Kidney (tissue), 14 donors: ENCODE measurements around the gene TIE1. TPM values are rescaled to one million over a fixed set of nuclear protein-coding genes. Genes with fewer than 3 reads are reported as not detected.

Source experiments
- DNase-seq, 5 donors: peaks; one replicate each; pipeline ENCODE4 v3.0.0-alpha.2; 2013 to 2020
- FAIRE-seq: peaks from 2 replicates; lab custom pipeline; 2012; peaks lifted over from hg19 to GRCh38; lab: Jason Lieb, UNC
- H3K27ac ChIP-seq, 2 donors: one replicate each; pipeline ENCODE4 v1.7.0; 2013; ENCODE audit warnings: low read depth in 2 of 2, low read length in 2 of 2, inconsistent platforms in 1 of 2
- H3K27me3 ChIP-seq: one replicate; pipeline ENCODE4 v1.7.1; 2013; ENCODE audit warnings: low read length, inconsistent platforms; ENCODE audit not compliant: control insufficient read depth, insufficient read depth
- H3K36me3 ChIP-seq, 3 donors: one replicate each; pipeline versions ENCODE4 v1.7.0 to v1.7.1; 2013; ENCODE audit warnings: low read length in 3 of 3, control low read depth in 1 of 3, inconsistent platforms in 1 of 3; ENCODE audit not compliant: insufficient read depth in 3 of 3, control insufficient read depth in 2 of 3
- H3K4me1 ChIP-seq, 3 donors: one replicate each; pipeline versions ENCODE4 v1.7.0 to v1.7.1; 2013; ENCODE audit warnings: low read length in 3 of 3, inconsistent platforms in 1 of 3, low read depth in 1 of 3; ENCODE audit not compliant: control insufficient read depth in 2 of 3, insufficient read depth in 2 of 3
- H3K4me3 ChIP-seq, 3 donors: one replicate each; pipeline versions ENCODE4 v1.7.0 to v1.8.1; 2013; ENCODE audit warnings: low read length in 3 of 3, control low read depth in 1 of 3, inconsistent platforms in 1 of 3
- H3K9ac ChIP-seq, 3 donors: one replicate each; pipeline versions ENCODE4 v1.7.0 to v1.7.1; 2013; ENCODE audit warnings: low read length in 3 of 3, control low read depth in 1 of 3, inconsistent platforms in 1 of 3
- H3K9me3 ChIP-seq, 3 donors: one replicate each; pipeline versions ENCODE4 v1.7.0 to v1.7.1; 2013; ENCODE audit warnings: low read length in 3 of 3, control low read depth in 1 of 3, inconsistent platforms in 1 of 3; ENCODE audit not compliant: control insufficient read depth in 2 of 3, insufficient read depth in 1 of 3
- intact Hi-C: fragments of 100-400 bp; cut with DNase I; formaldehyde crosslinking; loops from one replicate; pipeline ENCODE4 v1.11.1; 2022
- polyA plus RNA-seq: library from polyadenylated mRNA; stranded (reverse); fragments of 350-450 nt; fragmentation: Illumina TruSeq; extraction: RNeasy Lipid Tissue Mini Kit (QIAGEN cat#74804); gene quantifications from one replicate; pipeline ENCODE4 v1.2.3, GENCODE V29; 2014; ENCODE audit warnings: low read depth, low replicate concordance; ENCODE audit not compliant: insufficient read depth
- total RNA-seq: library from RNA; stranded (reverse); fragmentation: NEBNext Ultra II Directional; extraction: Animal tissue kit (Norgen Biotek cat#: 25700); gene quantifications from one replicate; pipeline ENCODE4 v1.2.1, GENCODE V29; 2021
- TF ChIP-seq, protein P1 (sequence below): IDR thresholded peaks from 3 replicates; pipeline ENCODE4 v1.5.1; 2012; ENCODE audit warnings: mild to moderate bottlenecking, moderate library complexity, borderline replicate concordance; ENCODE audit not compliant: insufficient read depth; ENCODE audit errors: extremely low read depth
- donor health status: control.
- donor health status: control.
- donor health status: control.
- donor health status: control.
- donor health status: control.
- donor health status: DM: yes; HTN: yes; CAD: no.
- donor health status: Normal renal cell carcinoma (clear cell type).

Gene TIE1
- total and polyA plus RNA-seq, 2 donors from 2014 or later = 15.0 to 46.3 TPM

DNA sequence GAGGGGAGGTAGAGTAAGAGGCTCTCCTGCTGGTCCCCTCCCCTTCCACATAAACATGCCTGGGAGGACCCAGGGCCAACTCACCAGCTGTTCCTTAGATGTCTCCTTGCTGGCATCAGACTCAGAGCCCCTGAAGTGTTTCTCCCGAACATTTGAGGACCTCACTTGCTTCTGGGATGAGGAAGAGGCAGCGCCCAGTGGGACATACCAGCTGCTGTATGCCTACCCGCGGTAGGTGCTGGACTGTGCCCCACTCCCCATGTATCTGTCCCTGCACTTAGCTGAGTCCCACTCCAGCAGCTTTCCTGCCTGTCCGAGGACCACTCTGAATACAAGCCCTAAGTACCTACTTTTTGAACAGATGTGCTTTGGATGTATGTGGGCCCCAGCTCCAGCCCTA, 37.2 kb downstream of the TIE1 start:
- TF ChIP-seq, protein P1, sequence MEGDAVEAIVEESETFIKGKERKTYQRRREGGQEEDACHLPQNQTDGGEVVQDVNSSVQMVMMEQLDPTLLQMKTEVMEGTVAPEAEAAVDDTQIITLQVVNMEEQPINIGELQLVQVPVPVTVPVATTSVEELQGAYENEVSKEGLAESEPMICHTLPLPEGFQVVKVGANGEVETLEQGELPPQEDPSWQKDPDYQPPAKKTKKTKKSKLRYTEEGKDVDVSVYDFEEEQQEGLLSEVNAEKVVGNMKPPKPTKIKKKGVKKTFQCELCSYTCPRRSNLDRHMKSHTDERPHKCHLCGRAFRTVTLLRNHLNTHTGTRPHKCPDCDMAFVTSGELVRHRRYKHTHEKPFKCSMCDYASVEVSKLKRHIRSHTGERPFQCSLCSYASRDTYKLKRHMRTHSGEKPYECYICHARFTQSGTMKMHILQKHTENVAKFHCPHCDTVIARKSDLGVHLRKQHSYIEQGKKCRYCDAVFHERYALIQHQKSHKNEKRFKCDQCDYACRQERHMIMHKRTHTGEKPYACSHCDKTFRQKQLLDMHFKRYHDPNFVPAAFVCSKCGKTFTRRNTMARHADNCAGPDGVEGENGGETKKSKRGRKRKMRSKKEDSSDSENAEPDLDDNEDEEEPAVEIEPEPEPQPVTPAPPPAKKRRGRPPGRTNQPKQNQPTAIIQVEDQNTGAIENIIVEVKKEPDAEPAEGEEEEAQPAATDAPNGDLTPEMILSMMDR = no peak
- no peak for FAIRE-seq
- Histone ChIP-seq H3K4me1 (no peaks in the 10 kb centered on the region), H3K9me3 (no peaks in the 10 kb centered on the region), H3K27ac (no peak overlapping the region), H3K36me3 (no peaks in the 10 kb centered on the region), H3K4me3 (no peak overlapping the region), H3K27me3 (no peaks in the 10 kb centered on the region), H3K9ac (no peak overlapping the region)
- intact Hi-C loops = no loop called here
- DNase-seq = no peak

DNA sequence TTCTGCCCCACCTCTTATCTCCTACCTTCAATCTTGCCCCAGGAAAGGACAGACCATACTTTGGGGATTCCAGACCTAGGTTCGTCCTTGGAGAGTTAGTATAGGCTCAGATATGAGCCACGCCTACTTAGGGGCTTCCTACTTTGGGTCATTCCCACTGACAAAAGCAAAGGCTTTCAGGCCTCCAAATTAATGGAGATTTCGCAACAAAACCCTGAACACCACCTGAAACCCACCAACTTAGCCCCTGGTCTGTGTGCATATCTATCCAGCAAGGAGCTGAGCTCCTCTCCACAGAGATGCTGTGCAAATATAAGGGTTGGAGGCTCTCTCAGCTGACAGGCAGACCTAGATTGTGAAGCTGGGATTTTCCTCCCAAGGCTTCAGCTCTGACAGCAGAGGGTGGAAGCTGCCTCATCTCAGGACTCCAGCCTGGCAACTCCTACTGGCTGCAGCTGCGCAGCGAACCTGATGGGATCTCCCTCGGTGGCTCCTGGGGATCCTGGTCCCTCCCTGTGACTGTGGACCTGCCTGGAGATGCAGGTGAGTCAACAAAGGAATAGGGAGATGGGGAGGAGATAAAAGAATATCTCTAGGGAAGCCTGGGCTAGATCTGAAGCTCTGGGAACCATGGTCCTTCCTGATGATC, 38.9 kb downstream of the TIE1 start:
- intact Hi-C loops = no loop called here
- Histone ChIP-seq H3K27ac (no peak overlapping the region), H3K9me3 (no peaks in the 10 kb centered on the region), H3K9ac (no peak overlapping the region), H3K36me3 (no peaks in the 10 kb centered on the region), H3K27me3 (no peaks in the 10 kb centered on the region), H3K4me1 (no peaks in the 10 kb centered on the region), H3K4me3 (no peak overlapping the region)
- TF ChIP-seq, protein P1 = no peak
- no peak for FAIRE-seq
- DNase-seq = no peak

DNA sequence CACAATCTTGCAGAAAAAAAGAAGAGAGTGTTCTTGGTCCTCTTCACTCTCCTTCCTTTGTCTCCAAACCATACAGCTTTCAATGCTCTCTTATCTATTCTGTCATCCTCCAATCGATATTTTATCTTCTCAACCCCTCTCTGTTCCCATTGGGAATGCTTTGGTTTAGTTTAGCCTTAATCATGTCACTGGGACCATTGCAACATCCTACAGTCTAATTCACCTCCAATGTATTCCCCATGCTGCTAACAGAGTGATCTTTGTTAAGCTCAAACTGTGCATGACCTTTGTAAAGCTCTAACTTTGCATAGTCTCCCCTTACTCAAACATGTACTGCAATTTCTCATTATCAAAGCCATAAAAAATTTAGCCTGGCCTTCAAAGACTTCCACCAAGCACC, 39.8 kb downstream of the TIE1 start:
- TF ChIP-seq, protein P1 = no peak
- FAIRE-seq (no peak), DNase-seq (no peak)

More for the DNA sequence above, 39.8 kb downstream of the TIE1 start:
- Histone ChIP-seq H3K27ac (no peak overlapping the region), H3K36me3 (no peaks in the 10 kb centered on the region), H3K27me3 (no peaks in the 10 kb centered on the region), H3K9me3 (no peaks in the 10 kb centered on the region), H3K4me1 (no peaks in the 10 kb centered on the region), H3K9ac (no peak overlapping the region), H3K4me3 (no peak overlapping the region)
- intact Hi-C loops = no loop called here
